Esophagus squamous epithelium (tissue), 4 donors: ENCODE data around the gene DMTF1.

Experiments
- CTCF ChIP-seq, 6 experiments: fragments of 450-650 bp in 4 of 6; fragments of 200-600 bp in 2 of 6; sonication (generic) in 2 of 6; IDR thresholded peaks; one replicate each; pipeline ENCODE4 v1.5.1; 2016 to 2019; ENCODE audit warnings: antibody characterized with exemption in 6 of 6, mild to moderate bottlenecking in 4 of 6, moderate library complexity in 4 of 6
- POLR2A ChIP-seq, 4 donors: fragments of 450-650 bp; IDR thresholded peaks; one replicate each; pipeline ENCODE4 v1.6.1; 2017; ENCODE audit warnings: antibody characterized with exemption in 4 of 4, mild to moderate bottlenecking in 4 of 4, moderate library complexity in 3 of 4

- TF ChIP-seq CTCF (IDR thresholded peaks at IDR 0.05), result no peak
- TF ChIP-seq POLR2A (IDR thresholded peaks at IDR 0.05), result no peak
These were observed 40.4 kb upstream of the DMTF1 start for GRCh38 chr7:87111877-87112276.
